CD4-positive, alpha-beta T cell treated with Interleukin-15 for 1 hour (primary cell): ENCODE results near the gene DNAH3.
"Not testable (repeated sequence)": the region's sequence is repeated elsewhere in the genome, so short reads cannot be mapped to it uniquely, and the experiment has no call there.

Experiments used
- DNase-seq: peaks from one replicate; pipeline ENCODE4 v3.0.0-alpha.2; 2020

The DNAH3 gene

GRCh38 chr16:21116148-21116693 is 34.4 kb downstream of the DNAH3 start:
- DNase-seq = peak; percentile 22

GRCh38 chr16:21115551-21115950 is 35.1 kb downstream of the DNAH3 start:
- not testable (repeated sequence) for DNase-seq

GRCh38 chr16:21103941-21104860 is 46.4 kb downstream of the DNAH3 start:
- no peak for DNase-seq

GRCh38 chr16:21101631-21102420 is 48.8 kb downstream of the DNAH3 start:
- DNase-seq = no peak

- no peak for DNase-seq
Observed at GRCh38 chr16:21100447-21100846, 50.2 kb downstream of the DNAH3 start.

- no peak for DNase-seq
Observed at GRCh38 chr16:21097151-21097550, 53.5 kb downstream of the DNAH3 start.

GRCh38 chr16:21094719-21095118 is 55.9 kb downstream of the DNAH3 start:
- not testable (repeated sequence) for DNase-seq

- DNase-seq = no peak
Observed at GRCh38 chr16:21092951-21093350, 57.7 kb downstream of the DNAH3 start.

GRCh38 chr16:21088646-21089538 is 61.8 kb downstream of the DNAH3 start:
- DNase-seq = no peak

GRCh38 chr16:21088143-21088542 is 62.5 kb downstream of the DNAH3 start:
- no peak for DNase-seq

GRCh38 chr16:21084631-21085225 is 65.9 kb downstream of the DNAH3 start:
- DNase-seq = no peak

- DNase-seq = peak; percentile 23
Observed at GRCh38 chr16:21083729-21084268, 66.8 kb downstream of the DNAH3 start.

GRCh38 chr16:21081329-21081728 is 69.3 kb downstream of the DNAH3 start:
- DNase-seq = no peak

GRCh38 chr16:21078563-21078962 is 72.1 kb downstream of the DNAH3 start:
- DNase-seq = no peak

- DNase-seq = no peak
Observed at GRCh38 chr16:21076186-21076883, 74.3 kb downstream of the DNAH3 start.

GRCh38 chr16:21075252-21075651 is 75.4 kb downstream of the DNAH3 start:
- no peak for DNase-seq

- no peak for DNase-seq
Observed at GRCh38 chr16:21072976-21073375, 77.7 kb downstream of the DNAH3 start.

GRCh38 chr16:21071741-21072140 is 78.9 kb downstream of the DNAH3 start:
- no peak for DNase-seq

GRCh38 chr16:21070564-21070963 is 80.1 kb downstream of the DNAH3 start:
- DNase-seq = no peak

- DNase-seq = no peak
Observed at GRCh38 chr16:21069986-21070385, 80.7 kb downstream of the DNAH3 start.

- no peak for DNase-seq
Observed at GRCh38 chr16:21064203-21064602, 86.4 kb downstream of the DNAH3 start.
